NCI-H510A (cell line): Measurements from ENCODE around the gene OSBPL5.

ENCODE experiments used
- DNase-seq: peaks from one replicate; lab custom pipeline; 2025; lab: John Stamatoyannopoulos, UW

OSBPL5 gene

GRCh38 chr11:3134218-3134621 is 30.9 kb downstream of the OSBPL5 start:
- no peak for DNase-seq

DNA sequence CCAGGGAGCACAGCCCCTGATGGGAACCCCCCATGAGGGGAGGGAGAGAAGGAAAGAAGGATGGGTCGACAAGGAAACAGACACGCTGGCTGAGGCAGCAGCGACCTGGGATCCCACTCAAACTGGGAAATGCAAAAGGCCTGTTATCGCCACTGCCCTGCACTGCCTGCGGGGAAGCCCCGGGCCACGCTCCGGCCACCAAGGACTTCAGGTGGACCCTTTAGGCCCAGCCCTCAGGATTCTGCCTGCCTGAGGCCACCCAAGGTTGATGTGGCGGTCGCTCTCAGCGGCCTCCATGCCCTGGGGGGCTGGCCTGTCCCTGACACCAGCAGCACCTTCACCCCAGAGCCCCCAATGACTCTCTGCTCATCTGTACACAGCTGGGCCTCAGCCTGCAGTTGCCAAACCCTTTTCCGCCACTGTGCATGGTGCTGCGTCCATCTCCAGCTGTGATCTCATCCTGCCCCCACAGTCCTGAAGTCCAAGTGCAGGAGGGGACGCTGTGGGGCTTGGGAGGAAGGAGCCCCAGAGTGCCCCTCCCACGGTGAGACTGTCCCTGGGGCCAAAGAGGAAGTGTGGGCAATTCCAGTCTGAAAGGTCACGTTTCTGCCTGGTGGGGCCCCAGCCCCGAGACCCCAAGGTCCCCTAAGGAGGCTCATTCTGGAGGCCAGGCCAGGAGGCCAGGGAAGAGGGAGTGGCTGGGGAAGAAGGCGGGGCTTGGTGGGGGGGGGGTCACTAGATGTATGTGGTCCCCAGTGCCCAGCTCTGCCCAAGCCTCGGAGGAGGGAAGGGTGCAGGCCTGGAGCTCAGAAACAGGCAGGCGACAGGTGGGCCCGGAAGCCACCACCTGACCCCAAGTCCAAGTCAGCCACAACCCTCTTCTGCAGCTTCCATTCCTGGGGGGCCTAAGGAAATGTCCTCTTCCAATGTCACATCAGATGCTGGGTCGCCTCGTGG is 31.6 kb downstream of the OSBPL5 start:
- DNase-seq, result no peak

DNA sequence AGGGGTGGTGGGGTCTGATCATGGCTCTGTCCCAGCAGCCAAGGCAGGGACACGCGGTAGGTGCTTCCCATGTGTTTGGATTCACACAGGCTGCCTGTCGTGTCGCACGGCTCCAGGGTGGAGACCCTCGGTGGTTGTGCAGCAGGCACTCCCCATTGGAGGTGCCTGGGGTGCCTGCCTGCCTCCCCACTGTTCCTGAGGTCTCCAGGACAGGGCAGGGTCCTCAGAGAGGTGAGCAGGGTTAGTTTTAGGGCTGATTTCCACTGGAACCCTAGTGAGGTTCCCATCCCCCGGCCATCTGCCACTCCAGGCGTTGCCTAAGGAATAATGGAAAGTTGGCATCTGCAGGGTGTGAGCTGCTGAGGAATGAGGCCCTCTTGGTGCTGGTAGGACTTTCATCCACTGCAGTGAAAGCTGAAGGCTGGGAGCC is 32.3 kb downstream of the OSBPL5 start:
- no peak for DNase-seq

DNA sequence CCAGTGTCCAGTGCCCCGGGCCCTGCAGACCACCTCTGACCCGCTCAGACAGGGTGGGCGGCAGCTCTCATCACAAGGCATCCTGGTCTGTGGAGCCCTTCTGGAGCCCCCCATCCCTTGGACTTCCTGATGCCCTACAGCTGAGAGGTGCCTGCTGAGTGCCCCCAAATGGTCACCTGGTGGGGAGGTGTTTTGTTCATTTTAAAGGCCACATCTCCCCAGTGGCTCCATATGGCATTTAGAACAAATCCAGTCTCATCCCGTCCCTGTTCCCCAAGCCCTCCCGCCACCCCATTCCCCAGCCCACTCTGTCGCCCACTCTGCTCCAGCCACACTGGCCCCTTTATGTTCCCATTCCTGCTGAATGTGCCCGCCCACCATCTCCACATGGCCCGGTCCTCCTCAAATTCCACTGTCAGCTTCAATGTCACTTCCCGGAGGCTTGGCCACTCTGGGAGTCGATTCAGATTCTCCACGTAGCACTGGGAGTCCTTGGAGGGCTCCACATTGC is 32.8 kb downstream of the OSBPL5 start:
- no peak for DNase-seq

GRCh38 chr11:3131330-3131941 is 33.7 kb downstream of the OSBPL5 start:
- DNase-seq, result no peak

DNA sequence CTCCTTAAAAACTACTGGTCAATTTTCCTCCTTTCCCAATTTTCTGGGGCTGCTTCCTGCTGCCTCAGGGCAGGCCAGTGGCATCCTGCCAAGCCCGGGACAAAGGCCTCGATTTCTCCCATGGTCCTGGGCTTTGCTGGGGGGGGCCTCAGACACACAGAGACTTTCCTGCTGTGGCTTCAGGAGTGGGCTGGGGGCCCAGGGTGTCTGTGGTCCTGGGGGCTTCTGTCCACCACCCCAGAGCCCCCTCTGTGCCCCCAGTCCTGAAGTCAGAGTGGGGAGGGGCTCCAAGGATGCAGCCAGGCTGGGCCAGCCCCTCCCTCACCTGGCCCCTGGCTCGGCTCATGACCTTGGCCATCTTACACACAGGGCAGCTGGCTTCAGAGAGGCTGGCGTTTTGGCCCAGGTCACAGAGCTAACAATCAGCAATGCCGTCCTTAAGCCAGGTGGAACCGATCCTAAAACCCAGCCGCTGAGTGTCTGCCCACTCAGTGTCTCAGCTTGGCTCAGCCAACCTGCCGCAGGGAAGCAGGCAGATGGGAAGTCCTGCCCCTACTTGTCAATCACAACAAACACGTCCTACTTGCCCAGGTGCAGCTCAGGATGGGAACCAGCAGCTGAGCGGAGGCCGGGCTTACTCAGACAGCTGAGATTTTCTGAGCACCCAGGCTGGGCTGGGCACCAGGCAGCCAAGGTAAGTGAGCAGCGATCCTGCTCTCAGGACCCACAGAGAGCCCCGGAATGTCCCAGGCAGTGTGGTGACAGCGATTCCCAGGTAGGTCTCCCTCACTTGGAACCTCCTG is 34.6 kb downstream of the OSBPL5 start:
- no peak for DNase-seq

DNA sequence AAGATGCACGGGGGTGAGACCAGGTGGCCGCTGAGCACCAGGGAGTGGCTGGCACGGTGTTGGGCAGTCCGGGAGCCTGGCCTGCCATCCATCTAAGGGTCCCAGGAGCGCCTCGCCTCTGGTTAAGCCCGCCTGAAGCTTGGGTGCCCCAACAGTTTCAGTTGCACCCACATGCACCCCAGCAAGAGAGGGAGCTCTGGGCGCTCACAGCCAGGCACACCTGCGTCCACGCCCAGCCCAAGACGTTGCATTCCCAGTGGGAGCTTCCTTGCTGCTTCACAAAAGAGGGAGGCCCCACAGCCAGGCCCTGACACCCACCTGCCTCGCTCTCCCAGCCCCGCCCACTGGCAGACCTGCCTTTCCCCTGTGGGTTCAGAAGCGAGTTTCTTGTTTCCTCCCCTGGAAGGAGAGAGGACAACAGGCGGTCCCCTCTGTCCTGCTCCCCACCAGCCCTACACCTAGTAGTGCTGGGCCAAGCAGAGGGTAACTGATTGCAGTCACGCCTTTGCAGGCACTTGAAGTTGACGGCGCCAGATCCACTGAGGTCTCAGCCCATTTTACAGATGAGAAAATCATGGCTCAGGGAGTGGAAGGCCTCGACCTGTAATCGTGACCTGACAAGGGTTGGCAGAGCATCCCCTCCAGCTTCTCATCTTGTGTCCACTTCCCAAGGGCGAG is 35.4 kb downstream of the OSBPL5 start:
- DNase-seq, result no peak

DNA sequence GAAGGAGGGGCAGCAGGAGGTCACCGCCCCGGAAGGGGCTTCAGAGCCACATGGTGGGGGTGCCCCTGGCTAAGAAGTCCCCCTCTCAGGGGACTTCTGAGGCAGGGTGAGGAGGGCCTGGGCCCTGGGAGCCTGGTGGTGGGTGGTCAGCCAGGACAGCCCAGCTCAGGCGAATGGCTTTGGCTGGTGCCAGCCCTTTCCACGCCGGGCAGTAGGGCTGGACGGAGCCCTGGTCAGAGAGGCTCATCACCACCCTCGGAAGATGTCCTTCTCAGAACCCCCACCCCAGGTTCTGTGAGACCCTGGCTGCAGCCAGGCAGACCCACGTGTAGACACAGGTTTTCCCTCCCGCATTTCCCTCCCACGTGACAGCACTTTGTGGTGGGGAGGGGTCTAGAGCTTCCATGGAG is 35.9 kb downstream of the OSBPL5 start:
- no peak for DNase-seq

DNA sequence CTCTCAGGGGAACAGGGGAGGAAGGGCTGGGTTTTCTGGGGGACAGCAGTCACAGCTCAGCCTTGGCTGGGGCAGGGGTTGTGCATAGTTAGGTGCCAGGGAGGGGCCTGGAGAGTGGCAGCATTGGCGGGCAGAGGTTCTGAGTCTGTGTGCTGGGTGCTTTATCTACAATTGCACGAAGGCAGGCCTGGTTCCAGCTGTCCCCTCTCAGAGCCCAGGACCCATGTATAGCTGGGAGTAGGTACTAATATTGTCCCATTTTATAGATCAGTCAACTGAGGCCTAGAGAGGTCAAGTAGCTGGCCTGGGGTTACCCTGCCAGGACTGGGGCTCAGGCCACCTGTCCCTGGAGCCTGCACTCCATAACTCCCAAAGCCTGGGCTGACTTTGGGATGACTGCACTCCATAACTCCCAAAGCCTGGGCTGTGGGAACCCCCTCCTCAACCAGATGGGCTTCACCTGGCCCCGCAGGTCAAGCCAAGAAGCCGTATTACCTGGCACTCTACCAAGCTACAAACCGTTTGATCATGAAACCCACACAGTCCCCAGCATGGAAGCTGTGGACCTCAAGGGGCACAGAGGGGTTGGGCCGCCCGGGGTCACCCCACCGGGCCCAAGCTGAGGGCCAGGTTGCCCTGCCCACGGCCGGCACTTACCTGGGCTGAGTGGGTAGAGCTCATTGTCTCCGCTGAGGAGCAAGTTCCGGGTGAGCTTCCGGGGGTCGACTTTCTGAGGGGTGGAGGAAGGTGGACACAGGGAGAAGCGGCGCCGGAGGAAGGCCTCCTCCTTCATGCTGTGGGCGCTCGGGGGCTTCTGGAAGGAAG is 36.5 kb downstream of the OSBPL5 start:
- no peak for DNase-seq

- no peak for DNase-seq
Measured at GRCh38 chr11:3127706-3128355, 37.3 kb downstream of the OSBPL5 start.

DNA sequence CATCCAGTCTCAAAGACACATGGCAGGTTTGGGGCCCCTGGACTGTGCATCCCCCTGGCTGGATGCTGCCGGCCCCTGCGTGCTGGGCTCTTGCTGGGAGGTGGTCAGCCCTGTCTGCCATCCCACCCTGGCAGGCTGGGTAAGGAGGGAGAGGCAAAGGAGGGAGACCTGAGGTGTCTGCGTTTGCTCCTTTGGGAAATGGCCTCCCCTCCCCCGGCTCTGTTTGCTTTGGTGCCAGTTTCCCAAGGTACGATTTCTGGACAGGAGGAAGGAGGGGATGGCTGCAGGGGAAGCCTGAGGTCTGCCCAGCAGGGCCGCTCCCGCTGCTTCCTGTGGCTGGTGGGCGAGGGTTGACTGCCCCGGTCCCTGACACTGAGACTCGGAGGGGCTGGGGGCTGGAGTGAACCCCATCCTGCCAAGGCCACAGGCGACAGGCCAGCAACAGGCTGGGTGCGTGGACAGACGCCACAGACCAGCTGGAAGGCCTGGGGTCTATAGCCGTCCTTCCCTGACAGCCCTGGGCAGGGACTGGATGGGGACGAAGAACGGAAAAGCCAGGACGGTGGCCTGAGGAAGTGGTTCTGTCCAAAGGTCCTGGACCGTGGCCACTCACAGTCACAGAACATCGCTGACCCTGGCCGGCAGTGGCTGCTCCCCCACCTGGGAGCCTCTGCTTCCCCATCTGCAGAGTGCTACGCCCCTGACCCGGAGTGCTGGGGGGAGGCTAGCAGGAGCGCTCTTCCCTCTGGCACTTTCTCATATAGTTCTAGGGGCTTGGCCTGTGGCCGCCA is 38.0 kb downstream of the OSBPL5 start:
- no peak for DNase-seq

GRCh38 chr11:3126207-3126865 is 38.8 kb downstream of the OSBPL5 start:
- DNase-seq, result no peak

DNA sequence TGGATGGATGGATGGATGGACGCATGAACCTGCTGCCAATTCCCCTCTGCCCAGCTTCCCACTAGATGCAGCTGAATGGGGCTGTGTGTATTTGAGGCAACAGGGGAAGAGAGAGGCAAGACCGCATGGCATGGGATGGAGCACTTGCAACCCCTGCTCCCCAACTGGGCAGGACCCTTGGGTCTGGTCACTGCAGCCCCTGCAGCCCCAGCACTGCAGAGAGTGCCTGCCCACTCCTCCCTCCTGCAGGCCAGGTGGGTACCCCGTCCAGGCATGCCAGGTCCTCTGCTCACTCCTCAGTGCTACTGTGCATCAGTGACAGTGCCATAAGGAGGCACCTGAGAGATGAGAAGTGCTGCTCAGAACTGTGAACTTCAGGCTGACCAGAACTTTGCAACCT is 40.3 kb downstream of the OSBPL5 start:
- no peak for DNase-seq

DNA sequence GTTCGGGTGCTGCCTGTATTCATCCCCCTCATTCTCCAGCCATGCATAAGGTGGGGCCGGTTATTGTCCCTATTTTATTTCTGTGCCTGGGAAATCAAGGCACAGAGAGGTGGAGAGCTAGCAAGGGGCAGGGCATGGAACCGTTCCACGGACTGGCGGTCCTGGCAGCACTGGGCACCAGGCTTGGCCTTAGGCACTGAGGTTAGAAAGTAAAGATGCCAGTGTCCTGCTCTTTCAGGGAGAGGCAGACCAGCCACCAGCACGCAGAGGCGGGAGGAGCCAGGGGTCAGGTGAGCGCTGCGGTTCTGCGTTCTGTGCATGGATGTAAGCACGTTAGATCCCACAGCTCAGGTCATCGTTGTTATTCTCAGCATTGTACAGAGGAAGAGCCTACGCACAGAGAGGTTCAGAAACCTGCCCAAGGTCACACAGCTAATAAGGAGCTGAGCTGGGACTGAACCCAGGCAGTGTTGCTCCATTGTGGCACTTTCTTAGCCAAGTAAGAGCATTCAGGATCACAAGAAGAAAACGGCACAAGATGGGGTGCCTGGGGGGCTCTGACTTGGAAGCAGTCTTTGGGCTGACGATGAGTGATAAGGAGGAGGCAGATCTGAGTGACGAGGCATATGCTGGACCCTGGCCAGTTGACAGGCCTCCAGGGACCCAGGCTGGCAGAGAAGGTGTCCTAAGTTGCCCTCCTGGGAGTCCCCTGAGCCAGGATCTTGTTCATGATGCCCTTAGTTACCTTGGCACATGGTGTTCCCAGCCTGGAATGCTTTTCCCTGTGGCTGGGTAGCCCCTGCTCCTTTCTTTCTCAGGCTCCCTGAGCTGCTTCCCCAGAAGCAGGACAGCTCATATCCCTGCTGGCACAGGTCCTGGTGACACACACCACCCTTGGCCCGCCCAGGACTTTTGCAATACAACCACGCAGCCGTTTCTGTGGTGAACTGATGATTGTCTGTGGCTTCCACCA is 41.1 kb downstream of the OSBPL5 start:
- no peak for DNase-seq

- no peak for DNase-seq
Measured at GRCh38 chr11:3123305-3123704, 41.8 kb downstream of the OSBPL5 start.

DNA sequence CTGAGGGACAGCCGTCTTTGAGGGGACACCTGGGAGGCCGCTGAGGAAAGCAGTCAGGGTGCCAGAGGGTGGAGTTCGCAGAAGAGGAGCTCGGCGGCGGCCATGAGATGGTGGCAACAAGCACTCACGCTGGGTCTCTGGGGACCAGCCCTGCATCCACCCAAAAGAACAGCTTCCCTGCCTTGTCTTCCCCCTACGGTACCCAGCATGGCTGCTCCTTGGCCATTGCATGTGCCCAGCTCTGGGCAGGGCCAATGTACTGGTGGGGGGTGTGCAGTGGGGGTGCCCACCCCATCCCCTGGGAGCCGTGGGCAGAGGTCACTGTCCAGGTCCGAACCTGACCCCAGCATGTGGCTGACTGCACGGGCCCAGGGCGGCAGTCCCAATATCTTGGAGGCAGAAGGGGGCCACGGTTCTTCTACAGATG is 42.3 kb downstream of the OSBPL5 start:
- DNase-seq, result no peak

GRCh38 chr11:3121931-3122774 is 43.0 kb downstream of the OSBPL5 start:
- DNase-seq, result no peak
